Esophagus muscularis mucosa (tissue), 3 donors: ENCODE results near the gene EFTUD2.

Source experiments
- CTCF ChIP-seq, 3 experiments: fragments of 200-600 bp in 2 of 3; fragments of 450-650 bp in 1 of 3; sonication (generic) in 2 of 3; IDR thresholded peaks; one replicate each; pipeline ENCODE4 v1.5.1; 2017 to 2019; ENCODE audit warnings: antibody characterized with exemption in 3 of 3, mild to moderate bottlenecking in 2 of 3, moderate library complexity in 1 of 3
- POLR2A ChIP-seq: fragments of 450-650 bp; IDR thresholded peaks from one replicate; pipeline ENCODE4 v1.6.1; 2017; ENCODE audit warnings: antibody characterized with exemption, moderate library complexity, mild to moderate bottlenecking, low read depth
- POLR2AphosphoS5 ChIP-seq, 2 donors: sonication (generic); formaldehyde crosslinking; IDR thresholded peaks; one replicate each; pipeline ENCODE4 v1.6.1; 2017; ENCODE audit warnings: antibody characterized with exemption in 2 of 2

GRCh38 chr17:44884941-44885340, 14.3 kb downstream of the EFTUD2 start:
- no peak for TF ChIP-seq CTCF (IDR thresholded peaks at IDR 0.05)
- no peak for TF ChIP-seq POLR2A
- no peak for TF ChIP-seq POLR2AphosphoS5 (IDR thresholded peaks at IDR 0.05)
